Kidney (tissue), 14 donors: ENCODE measurements around the gene SIRPA. TPM values are rescaled to one million over a fixed set of nuclear protein-coding genes. Genes with fewer than 3 reads are reported as not detected.

Source experiments
- DNase-seq, 5 donors: peaks; one replicate each; pipeline ENCODE4 v3.0.0-alpha.2; 2013 to 2020
- FAIRE-seq: peaks from 2 replicates; lab custom pipeline; 2012; peaks lifted over from hg19 to GRCh38; lab: Jason Lieb, UNC
- H3K27ac ChIP-seq, 2 donors: one replicate each; pipeline ENCODE4 v1.7.0; 2013; ENCODE audit warnings: low read depth in 2 of 2, low read length in 2 of 2, inconsistent platforms in 1 of 2
- H3K27me3 ChIP-seq: one replicate; pipeline ENCODE4 v1.7.1; 2013; ENCODE audit warnings: low read length, inconsistent platforms; ENCODE audit not compliant: control insufficient read depth, insufficient read depth
- H3K36me3 ChIP-seq, 3 donors: one replicate each; pipeline versions ENCODE4 v1.7.0 to v1.7.1; 2013; ENCODE audit warnings: low read length in 3 of 3, control low read depth in 1 of 3, inconsistent platforms in 1 of 3; ENCODE audit not compliant: insufficient read depth in 3 of 3, control insufficient read depth in 2 of 3
- H3K4me1 ChIP-seq, 3 donors: one replicate each; pipeline versions ENCODE4 v1.7.0 to v1.7.1; 2013; ENCODE audit warnings: low read length in 3 of 3, inconsistent platforms in 1 of 3, low read depth in 1 of 3; ENCODE audit not compliant: control insufficient read depth in 2 of 3, insufficient read depth in 2 of 3
- H3K4me3 ChIP-seq, 3 donors: one replicate each; pipeline versions ENCODE4 v1.7.0 to v1.8.1; 2013; ENCODE audit warnings: low read length in 3 of 3, control low read depth in 1 of 3, inconsistent platforms in 1 of 3
- H3K9ac ChIP-seq, 3 donors: one replicate each; pipeline versions ENCODE4 v1.7.0 to v1.7.1; 2013; ENCODE audit warnings: low read length in 3 of 3, control low read depth in 1 of 3, inconsistent platforms in 1 of 3
- H3K9me3 ChIP-seq, 3 donors: one replicate each; pipeline versions ENCODE4 v1.7.0 to v1.7.1; 2013; ENCODE audit warnings: low read length in 3 of 3, control low read depth in 1 of 3, inconsistent platforms in 1 of 3; ENCODE audit not compliant: control insufficient read depth in 2 of 3, insufficient read depth in 1 of 3
- CTCF ChIP-seq: IDR thresholded peaks from 3 replicates; pipeline ENCODE4 v1.5.1; 2012; ENCODE audit warnings: mild to moderate bottlenecking, moderate library complexity, borderline replicate concordance; ENCODE audit not compliant: insufficient read depth; ENCODE audit errors: extremely low read depth
- intact Hi-C: fragments of 100-400 bp; cut with DNase I; formaldehyde crosslinking; loops from one replicate; pipeline ENCODE4 v1.11.1; 2022
- polyA plus RNA-seq: library from polyadenylated mRNA; stranded (reverse); fragments of 350-450 nt; fragmentation: Illumina TruSeq; extraction: RNeasy Lipid Tissue Mini Kit (QIAGEN cat#74804); gene quantifications from one replicate; pipeline ENCODE4 v1.2.3, GENCODE V29; 2014; ENCODE audit warnings: low read depth, low replicate concordance; ENCODE audit not compliant: insufficient read depth
- total RNA-seq: library from RNA; stranded (reverse); fragmentation: NEBNext Ultra II Directional; extraction: Animal tissue kit (Norgen Biotek cat#: 25700); gene quantifications from one replicate; pipeline ENCODE4 v1.2.1, GENCODE V29; 2021
- donor health status: control.
- donor health status: control.
- donor health status: control.
- donor health status: control.
- donor health status: control.
- donor health status: DM: yes; HTN: yes; CAD: no.
- donor health status: Normal renal cell carcinoma (clear cell type).

Gene SIRPA
- total and polyA plus RNA-seq, 2 donors from 2014 or later: 24.7 to 46.6 TPM

DNA sequence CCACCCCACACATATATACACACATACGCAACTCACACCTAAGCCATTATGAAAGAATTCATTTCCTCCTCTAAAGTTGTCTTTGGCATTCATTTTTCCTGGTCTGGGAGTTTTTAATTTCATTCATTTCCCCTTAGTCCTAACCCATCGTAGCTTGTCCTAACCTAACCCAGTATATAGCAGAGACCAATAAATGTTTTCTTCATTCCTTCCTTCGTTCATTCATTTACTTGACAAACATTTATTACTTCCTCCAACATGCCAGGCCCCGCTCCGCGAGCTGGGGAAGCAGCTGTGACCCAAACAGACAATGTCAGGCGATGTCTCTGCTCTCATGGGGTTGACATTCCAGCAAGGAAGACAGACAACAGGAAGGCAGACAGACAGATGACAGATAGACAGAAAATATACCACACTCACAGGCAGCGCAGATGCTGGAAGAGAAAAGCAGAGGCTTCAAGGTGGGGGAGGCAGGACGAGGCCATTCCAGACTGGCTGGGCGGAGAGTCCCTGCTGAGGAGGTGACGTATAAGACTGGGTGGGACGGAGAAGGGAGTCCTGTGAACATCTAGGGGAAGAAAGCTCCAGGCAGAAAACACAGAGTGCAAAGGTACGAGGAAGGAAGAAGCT is 33.7 kb upstream of the SIRPA start:
- intact Hi-C loops: no loop called here
- TF ChIP-seq CTCF: no peak
- Histone ChIP-seq H3K9ac (no peak overlapping the region), H3K4me3 (no peak overlapping the region), H3K27me3 (no peaks in the 10 kb centered on the region), H3K9me3 (no peaks in the 10 kb centered on the region), H3K4me1 (no peaks in the 10 kb centered on the region), H3K36me3 (no peaks in the 10 kb centered on the region), H3K27ac (no peak overlapping the region)
- FAIRE-seq (no peak), DNase-seq (peak in 3 of 5 donors; percentile 27 to 43 (median 32))

- Histone ChIP-seq H3K9me3 (no peaks in the 10 kb centered on the region), H3K27ac (no peak overlapping the region), H3K27me3 (no peaks in the 10 kb centered on the region), H3K36me3 (no peaks in the 10 kb centered on the region), H3K9ac (no peak overlapping the region), H3K4me1 (no peaks in the 10 kb centered on the region), H3K4me3 (no peak overlapping the region)
- no peak for TF ChIP-seq CTCF
- intact Hi-C loops: no loop called here
- FAIRE-seq (no peak), DNase-seq (no peak)
Observed at GRCh38 chr20:1861996-1862662, 33.1 kb upstream of the SIRPA start.

GRCh38 chr20:1862663-1863053 is 32.5 kb upstream of the SIRPA start:
- Histone ChIP-seq H3K4me3 (no peak overlapping the region), H3K27ac (no peak overlapping the region), H3K4me1 (no peaks in the 10 kb centered on the region), H3K36me3 (no peaks in the 10 kb centered on the region), H3K9ac (no peak overlapping the region), H3K9me3 (no peaks in the 10 kb centered on the region), H3K27me3 (no peaks in the 10 kb centered on the region)
- TF ChIP-seq CTCF: no peak
- FAIRE-seq: no peak
- intact Hi-C loops: no loop called here
- DNase-seq: no peak
